NCI-H2171 treated with DMSO at 0.1 percent for 48 hours (cell line): ENCODE results near the gene SDK2.

Experiments used
- DNase-seq: peaks from one replicate; lab custom pipeline; 2025; lab: John Stamatoyannopoulos, UW

The SDK2 gene

GRCh38 chr17:73419051-73419450 lies 225.2 kb downstream of the SDK2 start:
- DNase-seq = no peak

- DNase-seq = no peak
Measured at GRCh38 chr17:73415782-73416181, 228.5 kb downstream of the SDK2 start.

- no peak for DNase-seq
Measured at GRCh38 chr17:73414171-73414955, 229.9 kb downstream of the SDK2 start.

GRCh38 chr17:73412914-73413313 lies 231.3 kb downstream of the SDK2 start:
- DNase-seq = peak; percentile 82

- DNase-seq = no peak
Measured at GRCh38 chr17:73411313-73411747, 232.9 kb downstream of the SDK2 start.

GRCh38 chr17:73410586-73411312 lies 233.5 kb downstream of the SDK2 start:
- no peak for DNase-seq

- no peak for DNase-seq
Measured at GRCh38 chr17:73404246-73404645, 240.0 kb downstream of the SDK2 start.

GRCh38 chr17:73402466-73402865 lies 241.8 kb downstream of the SDK2 start:
- no peak for DNase-seq

GRCh38 chr17:73401911-73402310 lies 242.3 kb downstream of the SDK2 start:
- peak; percentile 60 for DNase-seq

GRCh38 chr17:73400915-73401545 lies 243.2 kb downstream of the SDK2 start:
- peak; percentile 87 for DNase-seq

GRCh38 chr17:73399056-73399455 lies 245.2 kb downstream of the SDK2 start:
- DNase-seq = no peak

GRCh38 chr17:73397856-73398540 lies 246.2 kb downstream of the SDK2 start:
- no peak for DNase-seq

GRCh38 chr17:73397278-73397826 lies 246.9 kb downstream of the SDK2 start:
- no peak for DNase-seq

GRCh38 chr17:73396431-73397277 lies 247.6 kb downstream of the SDK2 start:
- no peak for DNase-seq

GRCh38 chr17:73394512-73395450 lies 249.5 kb downstream of the SDK2 start:
- DNase-seq = peak; percentile 83

GRCh38 chr17:73393962-73394361 lies 250.3 kb downstream of the SDK2 start:
- no peak for DNase-seq

- no peak for DNase-seq
Measured at GRCh38 chr17:73393381-73393780, 250.9 kb downstream of the SDK2 start.

GRCh38 chr17:73391331-73392265 lies 252.6 kb downstream of the SDK2 start:
- DNase-seq = no peak

- no peak for DNase-seq
Measured at GRCh38 chr17:73390851-73391250, 253.4 kb downstream of the SDK2 start.
